NB4 (cell line): ENCODE measurements around the gene TFE3.
A peak's percentile ranks its signal among the peaks of the same experiment; 100 is the strongest.

Experiments used
- DNase-seq: peaks from one replicate; pipeline ENCODE4 v3.0.0; 2010; ENCODE audit warnings: low read depth
- H3K4me3 ChIP-seq: one replicate; pipeline ENCODE4 v1.5.1; 2011; ENCODE audit warnings: mild to moderate bottlenecking, low read depth, low read length, moderate library complexity
- CTCF ChIP-seq: IDR thresholded peaks from one replicate; pipeline ENCODE4 v1.5.1; 2012; ENCODE audit warnings: low read depth, low read length
- MYC ChIP-seq: IDR thresholded peaks from 2 replicates; pipeline ENCODE4 v1.6.1; 2011; ENCODE audit warnings: low read depth, low read length
- POLR2A ChIP-seq: IDR thresholded peaks from 2 replicates; pipeline ENCODE4 v1.6.1; 2011; ENCODE audit warnings: mild to moderate bottlenecking; ENCODE audit not compliant: insufficient read length; ENCODE audit errors: extremely low read depth
- TF ChIP-seq, protein P1 (sequence below): IDR thresholded peaks from 2 replicates; pipeline ENCODE4 v1.6.1; 2011; ENCODE audit warnings: low read depth, low read length

Gene TFE3

DNA sequence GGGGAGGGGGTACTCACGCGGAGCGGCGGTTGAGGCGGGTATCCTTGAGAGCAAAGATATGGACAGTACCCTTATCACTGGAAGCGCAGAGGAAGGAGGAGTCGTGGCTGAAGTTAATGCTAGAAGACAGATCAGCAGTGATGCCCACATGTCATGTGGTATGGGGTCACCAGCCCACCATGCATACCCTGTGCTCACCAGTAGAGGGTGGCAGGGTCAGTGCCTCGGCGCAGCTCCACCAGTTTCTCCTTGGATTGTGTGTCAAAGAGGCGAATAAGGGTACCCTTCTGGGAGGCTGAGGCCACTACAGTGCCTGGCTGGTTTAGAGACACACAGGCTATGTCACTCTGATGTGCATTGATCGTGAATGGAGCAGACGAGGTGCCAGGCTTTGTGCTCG is 32.2 kb upstream of the TFE3 start:
- peak; percentile 12 for DNase-seq
- H3K4me3 ChIP-seq = no peak overlapping the region
- TF ChIP-seq, protein P1, sequence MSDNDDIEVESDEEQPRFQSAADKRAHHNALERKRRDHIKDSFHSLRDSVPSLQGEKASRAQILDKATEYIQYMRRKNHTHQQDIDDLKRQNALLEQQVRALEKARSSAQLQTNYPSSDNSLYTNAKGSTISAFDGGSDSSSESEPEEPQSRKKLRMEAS = no peak
- TF ChIP-seq MYC (no peak), POLR2A (no peak), CTCF (peak; percentile 16)

- H3K4me3 ChIP-seq = peak within 1 kb of the TSS; percentile 53
- peak; percentile 91 for DNase-seq
Observed at GRCh38 chrX:49073601-49074575, 30.7 kb upstream of the TFE3 start, which contains the start of gene PRAF2. PRAF2 (minus strand) TSS chrX:49074002; CDS start chrX:49073987, 15 bp downstream.

GRCh38 chrX:49072712-49073095 is 29.5 kb upstream of the TFE3 start:
- TF ChIP-seq, protein P1 = no peak
- no peak for TF ChIP-seq POLR2A
- TF ChIP-seq MYC = no peak
- TF ChIP-seq CTCF = no peak
- DNase-seq = no peak
- H3K4me3 ChIP-seq = no peak overlapping the region

More at GRCh38 chrX:49073601-49074575, 30.7 kb upstream of the TFE3 start, which contains the start of gene PRAF2:
- no peak for TF ChIP-seq POLR2A
- 0 out of 2 replicates have a peak, but pooled peaks have one; percentile 16 for TF ChIP-seq MYC
- no peak for TF ChIP-seq CTCF
- TF ChIP-seq, protein P1 = peak; percentile 67

- H3K4me3 ChIP-seq = no peak overlapping the region
- DNase-seq = no peak
- TF ChIP-seq POLR2A (no peak), CTCF (no peak)
- TF ChIP-seq, protein P1 = no peak
Observed at GRCh38 chrX:49071877-49072711, 28.9 kb upstream of the TFE3 start.

DNA sequence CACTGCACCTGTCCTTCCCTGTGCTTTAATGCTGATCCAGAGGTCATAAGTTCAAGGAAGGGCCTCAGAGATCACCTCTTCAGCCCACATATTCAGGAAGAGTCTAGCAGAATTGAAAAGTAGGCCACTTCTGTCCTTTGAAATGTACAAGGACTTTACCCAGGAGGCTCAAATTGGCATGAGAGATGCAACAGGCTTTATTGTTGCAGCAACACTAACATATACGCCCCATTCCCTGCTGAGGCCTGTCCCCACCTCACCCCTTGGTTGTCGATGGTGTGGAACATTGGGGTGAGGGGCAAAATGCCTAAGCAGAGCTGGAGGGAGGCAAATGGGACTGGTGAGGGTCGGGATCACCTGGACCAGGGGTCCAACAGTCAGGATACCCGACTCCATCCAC is 27.8 kb upstream of the TFE3 start:
- DNase-seq = no peak
- no peak for TF ChIP-seq POLR2A
- TF ChIP-seq, protein P1 = no peak
- no peak for TF ChIP-seq MYC
- no peak for TF ChIP-seq CTCF
- H3K4me3 ChIP-seq = no peak overlapping the region
